Stimulated activated CD8-positive, alpha-beta memory T cell treated with anti-CD3 and anti-CD28 coated beads, Interleukin-7, amount 100 ng/mL, for 4 hours (primary cell): ENCODE results near the gene C7orf25.

Source experiments
- DNase-seq, 2 donors: peaks; one replicate each; pipeline ENCODE4 v3.0.0-alpha.2; 2020; ENCODE audit warnings: low read depth in 2 of 2

C7orf25 gene

GRCh38 chr7:42877862-42878261 is 34.0 kb downstream of the C7orf25 start:
- DNase-seq, result no peak

- DNase-seq, result no peak
Measured at GRCh38 chr7:42876182-42877068, 35.4 kb downstream of the C7orf25 start.

GRCh38 chr7:42869131-42870020 is 42.5 kb downstream of the C7orf25 start:
- no peak for DNase-seq

- no peak for DNase-seq
Measured at GRCh38 chr7:42868480-42868879, 43.4 kb downstream of the C7orf25 start.
